ENCODE results near the gene PTTG1.

The PTTG1 gene

GRCh38 chr5:160473681-160474080 is 52.0 kb downstream of the PTTG1 start:
- DNase-seq (ENCODE audit: low read depth) = no peak

- DNase-seq (ENCODE audit: low read depth) = no peak
Measured at GRCh38 chr5:160474084-160474483, 52.4 kb downstream of the PTTG1 start.

GRCh38 chr5:160475864-160476438 is 54.3 kb downstream of the PTTG1 start:
- no peak for DNase-seq (ENCODE audit: low read depth)

GRCh38 chr5:160477266-160477970 is 55.8 kb downstream of the PTTG1 start:
- no peak for DNase-seq (ENCODE audit: low read depth)

GRCh38 chr5:160478163-160478562 is 56.5 kb downstream of the PTTG1 start:
- DNase-seq (ENCODE audit: low read depth) = no peak
